Natural killer cell (primary cell): ENCODE results near the gene BRPF3. TPM values are rescaled to one million over a fixed set of nuclear protein-coding genes. Genes with fewer than 3 reads are reported as not detected.

Experiments
- ATAC-seq, 3 donors: fragments of 150-1000 bp in 2 of 3; fragments of 200-7000 bp in 1 of 3; cut with Tn5 transposase; 1 replicate in 1 of 3; 2 replicates in 2 of 3; pipeline ENCODE4 v1.10.0; 2021; ENCODE audit warnings: mild to moderate bottlenecking in 2 of 3, moderate library complexity in 2 of 3
- DNase-seq, 2 donors: peaks; one replicate each; pipeline versions ENCODE4 v3.0.0 to v3.0.0-alpha.2; 2013 to 2021; ENCODE audit warnings: mixed read lengths in 1 of 2
- H3K27ac ChIP-seq: one replicate; pipeline ENCODE4 v1.5.1; 2013; ENCODE audit warnings: mild to moderate bottlenecking, low read length
- H3K27me3 ChIP-seq: one replicate; pipeline ENCODE4 v1.6.1; 2013; ENCODE audit warnings: low read length; ENCODE audit not compliant: control insufficient read depth, insufficient read depth
- H3K36me3 ChIP-seq: one replicate; pipeline ENCODE4 v1.6.1; 2013; ENCODE audit warnings: low read length; ENCODE audit not compliant: control insufficient read depth, insufficient read depth
- H3K4me1 ChIP-seq: one replicate; pipeline ENCODE4 v1.6.1; 2013; ENCODE audit warnings: low read length; ENCODE audit not compliant: control insufficient read depth, insufficient read depth
- H3K4me3 ChIP-seq: one replicate; pipeline ENCODE4 v1.5.1; 2013; ENCODE audit warnings: low read length
- H3K9me3 ChIP-seq: one replicate; pipeline ENCODE4 v1.6.1; 2013; ENCODE audit warnings: low read length; ENCODE audit not compliant: control insufficient read depth, insufficient read depth
- H3K27ac Mint-ChIP-seq, 2 donors: one replicate each; pipeline ENCODE4 v1.8.0; 2022; ENCODE audit warnings: mild to moderate bottlenecking in 2 of 2, mixed read lengths in 2 of 2, moderate library complexity in 1 of 2
- H3K27me3 Mint-ChIP-seq, 2 donors: one replicate each; pipeline ENCODE4 v1.8.0; 2022; ENCODE audit warnings: low read depth in 2 of 2, mixed read lengths in 2 of 2
- H3K36me3 Mint-ChIP-seq: one replicate; pipeline ENCODE4 v1.8.0; 2022; ENCODE audit warnings: mixed read lengths
- H3K4me1 Mint-ChIP-seq, 2 donors: one replicate each; pipeline ENCODE4 v1.8.0; 2022; ENCODE audit warnings: mixed read lengths in 2 of 2
- H3K4me3 Mint-ChIP-seq: one replicate; pipeline ENCODE4 v1.8.0; 2022; ENCODE audit warnings: mild to moderate bottlenecking, moderate library complexity, mixed read lengths
- H3K9me3 Mint-ChIP-seq, 2 donors: one replicate each; pipeline ENCODE4 v1.8.0; 2022; ENCODE audit warnings: mixed read lengths in 2 of 2
- WGBS: methylation state at CpG from one replicate; pipeline ENCODE4 v1.1.7; 2013; ENCODE audit warnings: missing lambda C conversion rate; ENCODE audit not compliant: insufficient coverage; 5-methylcytosine and 5-hydroxymethylcytosine counted together
- intact Hi-C: fragments of 100-400 bp; cut with micrococcal nuclease; formaldehyde crosslinking; loops from one replicate; pipeline ENCODE4 v1.14.2; 2022
- total RNA-seq, 4 donors: library from RNA; stranded (reverse); fragments of 120-200 nt in 1 of 4; gene quantifications; one replicate each; pipeline versions ENCODE4 v1.2.3 to v1.2.4, GENCODE V29; 2013 to 2022
- TF ChIP-seq, protein P1 (sequence below): fragments of 200-600 bp; IDR thresholded peaks from one replicate; pipeline ENCODE4 v1.8.0; 2022; ENCODE audit warnings: antibody characterized with exemption

The BRPF3 gene
- total RNA-seq, 3 donors from 2014 or later (not counting 1 experiment from before 2014, with no cell fraction given), result 46.0 to 58.5 (median 57.4) TPM

DNA sequence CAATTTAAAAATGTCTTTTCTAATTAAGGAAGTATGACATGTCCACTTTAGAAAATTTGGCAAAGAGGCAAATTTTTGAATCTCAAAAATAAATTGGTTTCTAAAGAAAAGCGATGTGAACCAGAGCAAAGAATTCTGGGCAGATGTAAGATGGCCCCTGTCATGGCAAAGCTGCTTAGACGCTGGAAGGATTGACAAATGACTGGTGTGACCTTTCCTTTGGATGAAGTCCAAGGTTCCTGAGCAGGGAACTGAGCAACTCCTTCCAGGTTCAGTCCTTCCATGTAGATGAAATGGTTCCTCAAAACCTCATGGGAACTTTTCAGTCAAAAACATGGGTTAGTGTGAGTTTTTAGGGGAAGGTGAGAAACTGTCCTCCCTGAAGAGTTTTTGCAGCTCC lies 25.1 kb downstream of the BRPF3 start:
- Mint-ChIP-seq H3K27ac (no peak overlapping the region), H3K36me3 (peaks cover 26% of the 10 kb centered on the region), H3K4me1 (peaks cover 22 to 27% of the 10 kb centered on the region in 2 donors), H3K27me3 (no peaks in the 10 kb centered on the region), H3K9me3 (no peaks in the 10 kb centered on the region), H3K4me3 (no peak overlapping the region)
- intact Hi-C loops, result no loop called here
- TF ChIP-seq, protein P1, sequence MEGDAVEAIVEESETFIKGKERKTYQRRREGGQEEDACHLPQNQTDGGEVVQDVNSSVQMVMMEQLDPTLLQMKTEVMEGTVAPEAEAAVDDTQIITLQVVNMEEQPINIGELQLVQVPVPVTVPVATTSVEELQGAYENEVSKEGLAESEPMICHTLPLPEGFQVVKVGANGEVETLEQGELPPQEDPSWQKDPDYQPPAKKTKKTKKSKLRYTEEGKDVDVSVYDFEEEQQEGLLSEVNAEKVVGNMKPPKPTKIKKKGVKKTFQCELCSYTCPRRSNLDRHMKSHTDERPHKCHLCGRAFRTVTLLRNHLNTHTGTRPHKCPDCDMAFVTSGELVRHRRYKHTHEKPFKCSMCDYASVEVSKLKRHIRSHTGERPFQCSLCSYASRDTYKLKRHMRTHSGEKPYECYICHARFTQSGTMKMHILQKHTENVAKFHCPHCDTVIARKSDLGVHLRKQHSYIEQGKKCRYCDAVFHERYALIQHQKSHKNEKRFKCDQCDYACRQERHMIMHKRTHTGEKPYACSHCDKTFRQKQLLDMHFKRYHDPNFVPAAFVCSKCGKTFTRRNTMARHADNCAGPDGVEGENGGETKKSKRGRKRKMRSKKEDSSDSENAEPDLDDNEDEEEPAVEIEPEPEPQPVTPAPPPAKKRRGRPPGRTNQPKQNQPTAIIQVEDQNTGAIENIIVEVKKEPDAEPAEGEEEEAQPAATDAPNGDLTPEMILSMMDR, result no peak
- DNase-seq (no peak), ATAC-seq (no peak)
- no peak overlapping the region for H3K27ac ChIP-seq
- no peaks in the 10 kb centered on the region for H3K4me1 ChIP-seq
- H3K9me3 ChIP-seq, result no peaks in the 10 kb centered on the region
- H3K27me3 ChIP-seq, result no peaks in the 10 kb centered on the region
- peaks cover 88% of the 10 kb centered on the region for H3K36me3 ChIP-seq
- 98% methylated on average over 2 of the region's 2 CpGs for WGBS
- no peak overlapping the region for H3K4me3 ChIP-seq

DNA sequence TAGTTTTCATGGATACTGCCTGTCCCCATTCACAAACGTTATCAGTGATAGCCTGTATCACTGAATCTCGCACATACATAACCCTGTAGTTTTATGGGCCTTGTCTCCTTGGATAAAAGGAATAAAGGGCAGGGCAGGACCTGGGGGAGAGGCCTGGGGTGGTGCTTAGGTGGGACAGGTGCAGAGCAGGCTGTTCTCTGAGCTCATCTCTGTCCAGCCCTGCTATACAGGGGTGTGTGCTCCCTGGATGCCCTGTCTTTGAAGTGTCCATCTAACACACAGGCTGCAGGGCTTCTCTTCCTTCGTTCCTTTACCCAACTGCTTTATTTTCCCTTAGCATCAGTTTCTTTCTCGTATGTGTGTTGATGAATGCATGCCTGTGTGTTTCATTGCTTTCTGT lies 26.4 kb downstream of the BRPF3 start:
- Histone ChIP-seq H3K36me3 (peaks cover 84% of the 10 kb centered on the region), H3K4me1 (no peaks in the 10 kb centered on the region), H3K4me3 (no peak overlapping the region), H3K27ac (no peak overlapping the region), H3K9me3 (no peaks in the 10 kb centered on the region), H3K27me3 (no peaks in the 10 kb centered on the region)
- no peak for DNase-seq
- intact Hi-C loops, result no loop called here
- peak overlapping the region in 1 of 2 donors; percentile 12 for H3K27ac Mint-ChIP-seq
- H3K9me3 Mint-ChIP-seq, result no peaks in the 10 kb centered on the region
- peaks cover 25% of the 10 kb centered on the region for H3K36me3 Mint-ChIP-seq
- H3K4me3 Mint-ChIP-seq, result no peak overlapping the region
- H3K27me3 Mint-ChIP-seq, result no peaks in the 10 kb centered on the region
- ATAC-seq, result peak in 1 of 3 donors; percentile 27
- TF ChIP-seq, protein P1, result no peak
- peaks cover 20 to 22% of the 10 kb centered on the region in 2 donors for H3K4me1 Mint-ChIP-seq
- 93% methylated on average over 2 of the region's 4 CpGs for WGBS

DNA sequence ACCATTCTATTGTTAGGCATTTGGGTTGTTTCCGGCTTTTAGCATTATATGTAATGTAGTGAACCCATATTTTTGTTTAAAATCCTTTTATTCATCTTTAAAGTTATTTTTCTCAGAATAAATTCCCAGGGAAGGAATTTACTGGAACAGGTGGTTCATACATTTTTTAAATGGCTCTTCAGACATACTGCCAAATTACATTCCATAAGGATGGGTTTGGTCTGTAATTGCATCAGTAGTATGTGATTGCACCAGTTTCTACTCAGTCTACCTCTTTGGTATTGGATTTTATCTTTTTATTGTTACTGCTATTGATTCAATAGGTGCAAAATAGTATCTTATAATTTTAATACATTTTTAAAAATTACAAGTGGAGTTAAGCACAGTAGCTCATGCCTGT lies 27.2 kb downstream of the BRPF3 start:
- H3K9me3 ChIP-seq, result no peaks in the 10 kb centered on the region
- no peak overlapping the region for H3K27ac ChIP-seq
- H3K36me3 ChIP-seq, result peaks cover 84% of the 10 kb centered on the region
- H3K4me3 ChIP-seq, result no peak overlapping the region
- Mint-ChIP-seq H3K4me1 (peaks cover 20 to 22% of the 10 kb centered on the region in 2 donors), H3K36me3 (peaks cover 22% of the 10 kb centered on the region), H3K9me3 (no peaks in the 10 kb centered on the region), H3K27me3 (no peaks in the 10 kb centered on the region), H3K27ac (no peak overlapping the region), H3K4me3 (no peak overlapping the region)
- H3K4me1 ChIP-seq, result no peaks in the 10 kb centered on the region
- no peak for ATAC-seq
- TF ChIP-seq, protein P1, result no peak
- WGBS, result no CpG with 5 or more reads among the region's 1 CpG
- H3K27me3 ChIP-seq, result no peaks in the 10 kb centered on the region
- no peak for DNase-seq
- intact Hi-C loops, result no loop called here

DNA sequence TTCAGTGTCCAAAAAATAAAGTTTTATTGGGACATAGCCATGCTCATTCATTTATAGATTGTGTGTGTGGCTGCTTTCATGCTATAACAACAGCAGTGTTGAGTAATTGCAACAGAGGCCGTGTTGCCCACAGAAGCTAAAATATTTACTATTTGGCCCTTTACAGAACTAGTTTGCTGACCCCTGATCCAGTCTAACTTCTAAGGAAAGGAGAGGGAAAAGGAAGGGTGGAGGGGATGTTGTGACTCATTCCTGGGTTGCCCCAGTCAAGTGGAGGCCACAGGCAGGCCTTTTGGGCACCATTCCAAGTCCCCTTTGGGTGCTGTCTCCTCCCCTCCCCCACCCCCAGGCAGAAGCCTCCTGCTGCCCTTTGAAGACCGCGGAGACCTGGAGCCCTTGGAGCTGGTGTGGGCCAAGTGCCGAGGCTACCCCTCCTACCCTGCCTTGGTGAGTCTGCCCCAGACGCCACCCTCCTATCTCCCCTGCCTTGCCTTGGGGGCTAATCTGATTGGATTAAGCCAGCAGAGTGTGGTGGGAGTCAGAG lies 28.4 kb downstream of the BRPF3 start:
- Histone ChIP-seq H3K9me3 (no peaks in the 10 kb centered on the region), H3K27ac (no peak overlapping the region), H3K4me1 (no peaks in the 10 kb centered on the region), H3K27me3 (no peaks in the 10 kb centered on the region), H3K4me3 (no peak overlapping the region), H3K36me3 (peaks cover 83% of the 10 kb centered on the region)
- Mint-ChIP-seq H3K27me3 (no peaks in the 10 kb centered on the region), H3K9me3 (no peaks in the 10 kb centered on the region), H3K4me3 (no peak overlapping the region), H3K4me1 (peaks cover 16% of the 10 kb centered on the region in 2 donors), H3K27ac (no peak overlapping the region), H3K36me3 (peaks cover 22% of the 10 kb centered on the region)
- ATAC-seq (no peak), DNase-seq (no peak)
- WGBS, result 100% methylated on average over 4 of the region's 5 CpGs
- TF ChIP-seq, protein P1, result no peak
- intact Hi-C loops, result no loop called here
